Left renal cortex interstitium (tissue), 4 donors: ENCODE measurements around the gene TMEM107. TPM values are rescaled to one million over a fixed set of nuclear protein-coding genes. Genes with fewer than 3 reads are reported as not detected.

Experiments
- DNase-seq, 4 donors: peaks; one replicate each; pipeline ENCODE4 v3.0.0-alpha.2; 2013; ENCODE audit warnings: low read depth in 4 of 4, low spot score in 2 of 4, missing footprints in 1 of 4
- polyA plus RNA-seq, 4 donors: library from polyadenylated mRNA; unstranded; fragments of 120-200 nt; gene quantifications; one replicate each; pipeline ENCODE4 v1.2.1, GENCODE V29; 2013; ENCODE audit not compliant: insufficient read length in 4 of 4

The TMEM107 gene
- polyA plus RNA-seq, 4 donors, result 24.1 to 25.9 (median 24.4) TPM

DNA sequence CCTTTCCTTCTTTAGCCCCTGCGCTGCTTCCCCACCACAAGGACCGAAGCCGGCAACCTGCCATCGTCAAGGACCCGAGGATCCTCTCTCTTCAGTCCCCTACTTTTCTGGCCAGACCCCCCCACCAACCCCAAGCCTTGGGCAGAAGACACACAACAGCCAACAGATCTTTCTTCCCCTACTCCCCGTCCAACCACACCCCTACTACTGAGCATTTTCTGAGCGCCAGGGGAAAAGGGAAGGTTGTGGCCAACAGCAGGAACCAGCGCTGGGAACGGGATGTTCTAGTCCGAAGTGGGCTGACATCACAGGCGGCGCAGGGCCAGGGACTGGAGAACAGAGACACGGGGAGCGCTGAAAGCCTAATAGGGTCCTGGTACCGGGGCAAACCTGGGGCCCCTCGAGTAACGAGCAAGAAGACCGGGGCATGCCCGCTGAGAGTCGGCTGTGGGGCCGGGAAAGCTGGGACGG lies 24.5 kb downstream of the TMEM107 start:
- DNase-seq, result no peak

DNA sequence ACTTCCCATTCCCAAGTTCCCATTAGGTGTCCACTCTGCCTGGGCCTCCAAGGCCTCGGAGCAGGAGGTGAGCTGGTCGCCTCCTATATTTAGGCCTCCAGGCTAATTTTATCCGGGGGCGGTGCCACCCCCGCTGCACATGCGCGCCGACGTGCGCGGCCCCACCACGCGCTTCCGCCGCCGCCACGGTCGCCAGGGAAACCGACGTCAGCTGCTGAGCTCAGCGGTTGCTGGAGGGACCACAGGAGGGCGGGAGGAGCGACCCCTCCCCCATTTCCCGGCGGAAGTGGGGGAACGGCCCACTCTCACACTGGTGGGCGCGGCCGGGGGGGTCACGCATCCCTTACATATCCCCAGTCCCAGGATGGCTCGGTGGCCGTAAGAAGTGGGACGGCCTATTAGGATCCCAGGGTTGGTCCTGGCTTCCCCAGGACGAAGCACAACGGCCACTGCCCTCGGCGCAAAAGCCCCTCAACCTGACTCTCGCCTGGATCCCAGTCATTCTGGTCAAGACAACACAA lies 25.0 kb downstream of the TMEM107 start:
- DNase-seq, result peak in 2 of 4 donors; percentile 82 to 87

DNA sequence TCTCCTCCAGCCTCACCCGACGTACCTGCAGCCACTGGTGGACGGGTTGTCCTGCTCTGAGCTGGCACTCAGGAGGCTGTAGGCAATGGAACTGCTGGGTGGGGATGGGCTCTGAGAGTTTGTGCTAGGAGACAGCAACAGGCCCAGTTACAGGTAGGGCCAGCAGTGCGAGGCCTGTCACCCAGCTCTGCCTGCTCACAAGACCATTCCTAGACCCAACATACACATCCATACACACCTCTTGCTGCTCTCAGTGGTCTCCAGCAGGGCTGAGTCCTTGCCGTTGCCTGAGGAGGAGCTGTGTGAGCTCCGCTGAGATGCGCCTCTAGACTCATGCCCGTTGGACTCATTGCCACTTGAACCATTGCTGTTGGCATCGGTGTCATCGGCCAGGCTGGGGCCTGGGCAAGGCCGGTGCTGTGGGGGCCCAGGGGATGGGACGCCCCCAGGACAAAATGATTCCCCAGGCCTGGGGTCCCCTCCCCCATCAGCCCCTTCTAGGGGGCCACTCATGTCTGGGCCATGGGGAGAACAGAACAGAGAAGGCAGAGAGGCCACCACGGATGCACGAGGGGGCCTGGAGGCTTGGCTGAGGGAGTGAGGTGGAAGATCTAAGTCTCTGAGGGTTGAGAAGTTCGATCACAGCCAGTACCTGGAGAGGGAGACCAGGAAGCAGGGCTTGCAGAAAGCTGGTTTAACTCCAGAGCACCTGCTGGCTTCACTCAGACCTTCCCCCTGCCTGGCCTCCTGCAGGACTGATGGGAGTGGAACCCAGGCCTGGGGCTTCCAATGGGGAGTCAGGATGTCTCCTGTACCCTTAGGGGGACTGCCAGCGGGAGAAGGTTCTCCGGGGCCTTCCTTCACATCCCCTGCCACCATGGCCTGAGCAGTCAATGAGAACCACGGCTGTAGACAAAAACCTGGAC lies 25.7 kb downstream of the TMEM107 start:
- no peak for DNase-seq

DNA sequence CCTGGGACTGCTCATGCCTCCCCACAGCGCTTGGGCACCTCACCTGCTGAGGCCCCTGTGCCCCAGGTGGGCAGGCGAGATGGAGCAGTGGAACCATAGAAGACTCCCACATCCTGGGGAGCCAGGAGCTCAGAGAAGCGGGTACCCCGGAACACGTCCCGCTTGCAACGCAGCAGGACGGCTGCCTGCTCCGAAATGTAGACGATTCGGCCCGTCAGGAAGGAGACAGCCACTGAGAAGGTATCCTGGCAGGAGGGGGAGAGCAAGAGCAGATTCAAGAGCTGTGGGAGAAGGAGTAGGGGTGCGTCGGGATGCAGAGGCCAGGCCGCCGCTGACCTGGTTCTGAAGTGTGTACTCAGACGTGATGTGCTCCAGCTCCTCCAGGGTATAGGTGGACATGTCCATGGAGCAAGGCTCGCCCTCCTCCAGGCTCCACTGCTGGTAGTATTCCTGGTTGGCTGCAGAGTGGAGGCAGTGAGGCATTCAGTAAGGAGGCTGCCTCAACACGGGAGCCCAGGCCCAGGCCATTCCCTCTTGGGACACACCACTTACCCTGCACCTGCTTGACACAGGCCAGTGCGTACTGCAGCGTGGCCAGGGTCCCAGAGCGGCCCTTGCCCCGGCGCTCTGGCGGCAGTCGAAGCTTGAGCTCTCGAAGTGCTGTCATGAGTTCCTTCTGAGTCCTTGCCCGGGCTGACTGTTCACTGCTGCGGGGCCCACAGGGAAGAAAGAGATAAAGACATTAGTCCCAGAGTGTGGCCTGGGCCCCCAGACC lies 26.6 kb downstream of the TMEM107 start:
- no peak for DNase-seq

DNA sequence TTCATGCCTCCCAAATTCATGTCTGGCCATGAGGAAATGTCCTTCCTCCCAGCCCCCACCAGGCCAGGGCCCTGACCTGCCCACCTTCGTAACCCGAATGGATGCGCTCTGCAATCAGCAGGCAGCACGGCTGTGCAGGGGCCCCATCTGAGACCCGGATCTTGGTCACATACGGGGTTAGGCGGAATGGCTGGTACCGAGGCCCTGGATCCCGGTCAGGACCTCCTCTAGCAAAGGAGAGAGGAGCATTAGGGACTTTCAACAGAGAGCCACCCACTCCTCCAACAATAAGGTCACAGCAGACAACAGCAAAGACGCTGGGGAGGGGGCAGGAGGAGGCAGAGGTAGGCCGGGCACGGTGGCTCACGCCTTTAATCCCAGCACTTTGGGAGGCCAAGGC lies 27.6 kb downstream of the TMEM107 start:
- no peak for DNase-seq

DNA sequence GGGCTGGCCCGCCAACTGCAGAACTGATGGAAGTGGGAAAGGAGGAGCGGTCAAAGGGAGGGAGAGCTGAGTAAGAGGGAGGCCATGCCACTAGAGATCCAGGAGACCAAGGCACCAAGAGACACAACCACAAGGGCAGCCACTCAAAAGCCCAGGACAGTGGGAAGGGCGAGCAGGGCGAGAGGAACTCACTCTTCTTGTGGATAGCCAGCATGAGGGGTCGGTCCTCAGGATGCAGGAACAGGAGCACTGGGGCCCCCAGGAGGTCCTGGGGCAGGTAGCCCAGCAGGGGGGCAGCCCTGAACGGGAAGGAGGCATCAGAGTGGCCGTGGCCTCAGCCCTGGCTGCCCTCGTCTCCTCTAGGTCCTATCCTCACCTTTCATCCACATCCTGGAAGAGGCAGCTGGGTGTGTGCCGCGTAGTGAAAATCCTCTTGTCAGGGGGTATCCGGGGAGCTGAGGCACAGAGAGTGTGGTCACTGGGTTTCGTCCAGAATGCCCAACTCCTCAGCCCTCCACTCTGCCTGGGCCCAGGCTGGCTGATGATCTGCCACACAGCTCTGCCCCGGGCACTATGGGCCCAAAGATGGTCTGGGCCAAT lies 28.3 kb downstream of the TMEM107 start:
- DNase-seq, result no peak

DNA sequence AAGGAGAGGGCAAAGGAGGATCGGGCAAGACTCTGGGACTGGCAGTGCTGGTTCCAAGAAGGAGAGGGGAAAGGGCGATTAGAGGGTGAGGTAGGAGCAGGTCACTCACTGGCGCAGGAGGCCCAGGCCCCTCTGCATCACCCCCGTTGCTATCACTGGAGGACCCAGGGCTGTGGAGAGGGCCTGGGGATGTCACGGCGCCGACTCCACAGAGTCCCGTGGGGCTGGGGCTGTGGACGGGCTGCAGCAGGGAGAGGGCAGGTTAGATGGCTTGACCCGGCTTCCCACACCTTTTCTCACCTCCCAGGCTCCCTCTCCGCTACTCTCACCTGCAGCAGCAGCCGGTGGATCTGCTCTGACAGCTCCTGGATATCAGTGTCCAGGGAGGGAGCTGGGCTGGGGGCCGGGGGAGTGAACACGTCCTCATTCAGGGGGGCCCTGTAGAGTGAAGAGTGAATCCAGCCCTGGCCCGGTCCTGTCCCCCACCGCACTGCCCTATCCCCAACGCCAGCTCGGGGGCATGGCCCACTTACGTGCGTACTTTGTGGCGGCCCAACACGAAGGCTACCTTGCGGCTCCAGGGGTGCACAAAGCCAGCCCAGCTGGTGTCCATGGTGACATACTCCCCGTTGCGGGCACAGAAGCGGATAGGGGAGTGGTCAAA lies 28.9 kb downstream of the TMEM107 start:
- no peak for DNase-seq

DNA sequence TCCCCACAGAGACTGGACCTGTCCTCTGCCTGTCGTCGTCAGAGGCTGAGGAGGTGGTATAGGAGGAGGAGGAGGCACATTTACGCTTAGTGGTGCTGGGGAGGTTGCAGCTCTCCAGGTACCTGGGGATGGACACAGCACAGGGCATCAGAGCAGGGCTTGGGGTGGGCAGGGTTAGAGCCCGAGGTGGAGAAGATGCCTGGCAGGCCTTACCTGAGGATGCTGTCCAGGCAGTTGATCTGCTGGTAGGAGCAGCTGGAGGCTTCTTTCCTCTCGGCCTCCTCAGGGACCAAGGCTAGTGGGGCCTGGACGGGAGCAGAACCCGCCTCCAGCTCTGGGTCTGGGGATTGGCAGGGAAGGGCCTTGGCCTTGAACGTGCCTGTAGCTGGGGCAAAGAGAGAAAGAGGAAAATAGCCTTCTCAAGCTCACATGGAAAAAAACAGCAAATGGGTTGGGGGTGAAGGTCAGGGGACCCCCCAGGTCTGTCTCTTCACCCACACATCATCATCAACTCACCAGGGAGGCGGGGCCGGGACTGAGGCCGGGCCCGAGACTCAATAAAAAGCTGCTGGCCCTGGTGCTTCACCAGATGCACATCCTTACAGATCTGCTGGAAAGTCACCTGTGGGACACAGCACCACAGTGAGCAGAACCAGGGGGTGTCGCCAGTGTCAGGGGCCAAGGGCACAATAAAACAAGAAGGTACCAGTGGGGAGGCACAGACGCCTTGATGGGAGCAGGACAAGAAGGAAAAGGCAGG lies 29.6 kb downstream of the TMEM107 start:
- DNase-seq, result no peak

DNA sequence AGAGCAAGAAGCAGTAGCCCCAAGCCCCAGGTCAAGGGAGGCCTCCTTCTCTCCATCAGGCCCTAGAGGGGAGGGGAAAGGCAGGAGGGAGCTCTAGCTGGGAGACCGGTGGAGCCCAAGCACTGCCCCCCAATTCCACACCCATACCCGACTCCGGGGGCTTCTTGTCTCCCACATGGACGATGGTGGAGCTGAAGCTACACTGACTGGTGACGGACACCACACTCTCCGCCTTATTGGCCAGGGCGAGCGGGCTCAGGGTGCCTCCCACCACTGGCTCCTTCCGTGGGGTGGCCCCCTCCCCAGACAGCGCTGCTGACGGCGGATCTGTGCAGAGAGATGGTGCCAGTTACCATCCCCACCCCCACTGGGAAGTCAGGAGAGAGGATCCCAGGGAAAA lies 30.4 kb downstream of the TMEM107 start:
- no peak for DNase-seq

DNA sequence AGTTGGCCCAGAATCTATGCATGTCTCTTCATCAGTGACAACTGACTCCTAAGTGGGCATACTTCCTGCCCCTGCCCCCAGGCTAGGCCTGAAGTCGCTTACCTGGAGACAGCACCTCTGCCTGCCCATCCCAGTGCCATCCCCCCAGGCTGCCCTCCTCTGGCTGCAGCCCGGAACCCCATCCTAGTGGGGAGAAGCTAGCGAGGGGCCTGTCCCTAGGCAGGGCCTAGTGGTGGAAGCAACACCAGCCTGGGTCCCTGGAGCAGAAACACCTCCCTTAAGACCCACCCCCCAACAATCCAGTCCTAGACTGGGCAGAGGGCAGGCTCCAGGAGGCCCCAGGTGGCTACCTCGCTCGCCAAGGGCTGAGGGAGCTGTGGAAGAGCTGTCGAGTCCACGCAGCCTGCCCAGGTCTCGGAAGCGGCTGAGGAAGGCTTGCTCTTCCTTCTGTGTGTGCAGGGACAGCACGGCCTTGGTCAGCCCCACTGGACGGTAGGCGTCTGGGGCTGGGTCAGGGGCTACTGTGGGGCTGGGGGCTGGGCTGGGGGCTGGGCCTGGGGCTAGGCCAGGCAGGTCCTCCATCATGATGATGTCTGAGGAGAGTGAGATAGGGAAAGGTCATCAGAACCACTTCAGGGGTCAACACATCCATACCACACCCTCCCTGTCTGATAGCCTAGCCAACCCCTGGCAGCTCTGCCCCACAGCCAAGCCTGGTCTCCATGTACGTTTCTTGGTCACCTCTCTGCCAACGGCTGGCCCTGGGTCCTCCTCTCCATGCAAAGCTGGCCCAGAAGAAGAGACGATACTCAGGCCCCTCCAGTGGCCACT lies 31.6 kb downstream of the TMEM107 start:
- DNase-seq, result no peak

DNA sequence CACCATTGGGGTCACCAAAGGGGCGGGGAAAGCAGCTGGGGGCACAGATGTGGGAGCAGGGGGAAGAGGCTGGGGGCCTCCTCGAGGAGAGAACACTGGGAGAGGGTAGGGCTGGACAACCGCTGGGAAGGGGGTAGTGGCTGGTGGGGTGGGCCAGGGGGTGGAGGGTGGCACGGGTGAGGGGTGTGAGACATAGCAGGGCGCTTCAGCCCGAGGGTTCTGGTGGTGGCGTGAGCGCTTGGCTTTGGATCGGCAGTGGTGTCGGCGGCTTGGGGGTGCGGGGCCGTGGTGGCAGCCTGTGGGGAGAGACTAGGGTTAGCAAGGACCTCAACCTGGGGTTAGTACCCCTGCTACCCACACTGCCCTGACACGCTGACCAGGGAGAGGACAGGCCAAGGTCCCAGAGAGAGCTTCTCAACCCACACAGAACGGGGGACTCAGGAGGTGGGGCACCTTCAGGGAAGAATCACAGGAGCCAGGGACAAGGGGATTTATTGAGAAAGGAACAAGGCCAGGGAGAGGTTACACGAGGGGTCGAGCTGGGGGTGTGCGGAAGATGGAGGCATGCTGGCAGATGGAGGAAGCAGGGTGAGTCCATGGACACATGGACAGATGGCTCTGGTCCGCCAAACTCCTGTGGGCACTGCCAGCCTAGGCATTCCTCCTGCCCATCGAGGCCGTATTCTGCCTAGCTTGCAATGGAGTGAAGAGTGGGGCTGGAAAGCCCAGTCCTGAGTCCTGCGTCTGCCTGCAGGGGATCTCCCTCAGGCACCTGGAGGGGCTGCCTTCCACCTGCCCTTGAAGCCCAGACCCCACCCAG lies 32.4 kb downstream of the TMEM107 start:
- no peak for DNase-seq

DNA sequence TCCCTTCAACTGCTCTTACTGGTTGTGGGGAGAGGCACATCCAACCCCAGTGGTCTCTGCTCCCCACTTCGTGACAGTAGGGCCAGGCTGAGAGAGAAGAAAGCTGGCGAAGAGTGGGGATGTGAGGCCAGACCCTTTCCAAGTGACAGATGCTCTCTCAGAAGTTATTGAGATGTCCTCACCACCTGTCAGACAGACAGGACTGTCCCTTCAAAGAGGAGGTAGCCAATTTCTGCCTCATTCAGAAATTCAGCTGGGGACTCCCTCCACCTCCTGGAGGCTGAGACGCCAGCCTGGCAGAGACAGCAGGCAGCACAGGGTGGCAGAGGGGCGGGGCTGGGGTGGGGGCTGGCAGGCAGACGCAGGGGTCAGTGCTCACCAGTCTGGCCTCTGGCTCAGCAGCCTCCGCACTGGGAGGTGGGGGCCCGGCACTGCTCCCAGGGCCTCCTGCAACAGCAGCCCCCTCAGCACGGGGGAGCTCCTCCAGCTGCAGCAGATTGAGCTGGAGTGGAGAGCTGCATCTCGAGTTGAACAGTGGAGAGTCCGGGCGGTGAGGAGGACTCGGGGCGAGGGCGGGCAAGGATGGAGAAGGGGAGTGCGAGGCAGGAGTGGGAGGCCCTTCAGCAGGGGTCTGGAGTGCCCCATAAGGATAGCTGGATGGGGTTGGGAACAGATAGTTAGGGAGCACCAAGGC lies 33.1 kb downstream of the TMEM107 start:
- no peak for DNase-seq

DNA sequence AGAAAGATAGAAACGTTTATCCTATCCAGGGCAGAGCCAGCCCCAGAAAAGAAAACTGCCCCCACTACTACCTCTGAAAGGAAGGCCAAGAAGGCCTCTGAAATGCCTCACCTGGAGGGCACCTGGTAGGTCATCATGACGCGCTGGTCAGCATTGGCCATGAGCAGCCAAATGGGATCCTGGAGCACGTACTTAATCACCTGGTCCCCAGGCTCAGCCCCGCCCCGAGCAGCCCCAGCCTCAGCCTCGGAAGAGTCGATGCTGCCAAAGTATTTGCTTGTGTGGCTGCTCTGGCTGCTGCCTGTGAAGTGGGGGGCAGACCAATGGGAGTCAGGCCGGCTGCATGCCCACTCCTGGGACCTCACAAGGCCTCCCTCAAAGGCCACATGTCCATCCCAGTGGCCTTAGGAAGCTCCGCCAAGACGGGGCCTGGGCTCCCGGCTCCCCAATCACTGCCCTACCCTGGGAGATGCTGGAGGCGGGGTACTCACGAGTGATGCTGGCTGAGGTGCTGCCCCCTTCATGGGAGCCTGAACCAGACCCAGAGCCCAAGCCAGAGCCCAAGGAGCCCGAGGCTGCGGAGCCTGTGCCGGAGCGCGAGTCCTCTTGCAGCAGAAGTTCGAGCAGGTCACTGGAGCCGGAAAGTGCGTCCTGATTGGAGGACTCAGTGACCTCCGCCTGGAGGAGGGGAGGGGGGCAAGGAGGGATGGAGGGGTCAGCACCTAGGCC lies 33.9 kb downstream of the TMEM107 start:
- DNase-seq, result no peak

DNA sequence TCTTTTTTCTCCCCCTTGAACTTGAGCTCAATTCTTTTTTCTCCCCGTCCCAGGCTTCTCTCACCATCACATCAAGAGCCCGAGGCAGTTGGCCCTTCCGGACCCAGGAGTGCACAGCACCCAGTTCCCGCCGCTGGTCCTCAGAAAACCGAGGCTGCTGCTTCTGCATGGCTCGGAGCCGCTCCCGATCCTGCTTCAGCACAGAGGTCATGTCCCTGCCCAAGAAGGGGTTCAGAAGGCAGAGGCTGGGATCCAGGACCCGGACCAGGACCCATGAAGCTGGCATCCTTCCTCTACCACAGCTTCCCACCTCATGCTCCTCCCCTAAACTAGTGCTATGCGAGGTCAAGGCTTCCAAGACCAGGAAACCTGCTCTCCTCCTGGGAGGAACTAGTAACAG lies 34.4 kb downstream of the TMEM107 start:
- no peak for DNase-seq

DNA sequence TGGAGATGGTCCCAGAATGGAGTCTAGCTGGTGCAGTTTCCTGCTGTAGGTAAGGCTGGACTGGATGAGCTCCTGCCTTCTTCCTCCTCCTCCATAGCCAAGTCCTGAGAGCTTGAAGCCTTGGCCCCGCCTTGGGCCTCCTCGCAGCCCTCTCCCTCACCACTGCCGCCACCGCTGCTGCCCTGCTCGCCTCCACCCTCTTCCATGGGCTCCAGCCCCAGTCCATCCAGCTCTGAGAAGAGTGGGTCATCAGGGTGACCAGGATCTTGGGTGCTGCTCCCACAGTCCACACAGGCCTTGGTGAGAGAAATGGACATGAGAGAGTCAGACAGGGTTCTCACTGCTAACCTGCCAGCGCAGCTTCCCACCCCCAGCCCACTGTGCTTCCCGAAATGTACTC lies 35.1 kb downstream of the TMEM107 start:
- no peak for DNase-seq

DNA sequence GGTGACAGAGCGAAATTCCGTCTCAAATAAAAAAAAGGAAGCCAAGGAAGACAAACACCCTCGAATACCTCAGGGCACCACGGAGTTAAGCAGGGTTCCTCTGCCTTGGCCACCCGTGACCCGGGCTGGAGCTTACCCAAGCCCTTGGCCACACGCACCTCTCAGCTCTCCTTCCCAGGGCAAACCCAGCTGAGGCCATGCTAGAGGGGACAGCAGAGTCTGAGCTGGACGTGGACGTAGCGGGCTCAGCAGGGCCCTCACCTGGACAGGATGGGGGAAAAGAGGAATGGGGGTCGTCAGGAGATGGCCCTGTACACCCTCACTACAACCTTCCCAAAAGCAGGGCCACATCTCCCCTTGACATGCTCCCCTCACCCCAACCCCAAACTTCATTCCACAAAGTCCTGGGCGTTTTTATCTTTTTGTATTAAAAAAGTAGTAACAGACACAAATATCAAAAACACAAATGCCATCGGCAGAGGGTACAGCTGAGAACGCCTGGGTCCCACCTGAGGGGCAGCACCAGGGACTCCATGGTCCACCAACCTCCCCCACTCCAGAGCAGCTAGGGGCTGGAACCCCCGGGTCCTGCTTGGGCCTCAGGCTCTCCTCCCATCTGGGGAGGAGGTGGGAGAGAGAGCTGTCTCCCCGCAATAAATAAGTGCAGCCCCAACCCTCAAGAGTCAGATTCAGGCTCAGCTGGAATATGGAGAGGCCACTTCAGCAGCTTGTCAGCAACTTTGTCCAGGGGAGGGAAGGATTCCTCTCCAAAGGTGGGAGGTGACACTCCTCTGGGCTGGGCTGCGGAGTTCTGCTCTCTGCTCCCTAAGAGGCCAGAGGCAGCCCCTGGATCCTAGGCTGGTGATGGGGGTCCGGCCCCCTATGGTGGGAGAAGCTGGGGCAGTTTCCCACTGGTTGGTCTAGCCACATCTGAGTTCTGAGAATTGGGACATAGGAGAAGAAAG lies 35.8 kb downstream of the TMEM107 start:
- DNase-seq, result no peak
